Sigmoid colon (tissue), 7 donors: Measurements from ENCODE around the gene ZSWIM5. TPM values are rescaled to one million over a fixed set of nuclear protein-coding genes. Genes with fewer than 3 reads are reported as not detected.
"Not testable (repeated sequence)": the region's sequence is repeated elsewhere in the genome, so short reads cannot be mapped to it uniquely, and the experiment has no call there.

ENCODE experiments used
- DNase-seq: peaks from one replicate; pipeline ENCODE4 v3.0.0-alpha.2; 2019
- H3K27ac ChIP-seq, 4 donors: fragments of 200-600 bp; sonication (generic); one replicate each; pipeline ENCODE4 v1.5.1; 2016 to 2019; ENCODE audit warnings: mild to moderate bottlenecking in 1 of 4
- H3K27me3 ChIP-seq, 3 donors: fragments of 200-600 bp; sonication (generic); one replicate each; pipeline ENCODE4 v1.5.1; 2019; ENCODE audit warnings: mild to moderate bottlenecking in 1 of 3
- H3K36me3 ChIP-seq, 4 donors: fragments of 200-600 bp; sonication (generic); one replicate each; pipeline ENCODE4 v1.5.1; 2016 to 2019
- H3K4me1 ChIP-seq, 4 donors: fragments of 200-600 bp; sonication (generic); one replicate each; pipeline ENCODE4 v1.5.1; 2017 to 2019
- H3K4me3 ChIP-seq, 4 donors: fragments of 200-600 bp; sonication (generic); one replicate each; pipeline ENCODE4 v1.5.1; 2017 to 2019; ENCODE audit warnings: mild to moderate bottlenecking in 2 of 4, moderate library complexity in 1 of 4
- H3K9me3 ChIP-seq, 4 donors: fragments of 200-600 bp in 3 of 4; sonication (generic) in 3 of 4; one replicate each; pipeline versions ENCODE4 v1.5.1 to v1.6.1; 2013 to 2019
- CTCF ChIP-seq, 4 experiments: fragments of 450-650 bp in 3 of 4; fragments of 200-600 bp in 1 of 4; IDR thresholded peaks; one replicate each; pipeline ENCODE4 v1.5.1; 2016 to 2019; ENCODE audit warnings: antibody characterized with exemption in 4 of 4, mild to moderate bottlenecking in 3 of 4, moderate library complexity in 2 of 4
- EP300 ChIP-seq, 4 donors: sonication (generic); formaldehyde crosslinking; IDR thresholded peaks; one replicate each; pipeline ENCODE4 v1.6.1; 2017; ENCODE audit warnings: antibody characterized with exemption in 4 of 4
- POLR2A ChIP-seq, 2 donors: fragments of 450-650 bp; IDR thresholded peaks; one replicate each; pipeline ENCODE4 v1.6.1; 2016; ENCODE audit warnings: antibody characterized with exemption in 2 of 2, mild to moderate bottlenecking in 2 of 2, moderate library complexity in 2 of 2
- POLR2AphosphoS5 ChIP-seq, 4 donors: sonication (generic); formaldehyde crosslinking; IDR thresholded peaks; one replicate each; pipeline ENCODE4 v1.6.1; 2017; ENCODE audit warnings: antibody characterized with exemption in 4 of 4
- WGBS, 2 donors: extraction: QIAGEN DNeasy Blood & Tissue Kit; methylation state at CpG; one replicate each; pipeline ENCODE4 v1.1.7; 2013; 5-methylcytosine and 5-hydroxymethylcytosine counted together
- intact Hi-C: fragments of 100-400 bp; cut with DNase I; formaldehyde crosslinking; loops from one replicate; pipeline ENCODE4 v1.15.1; 2023
- polyA plus RNA-seq, 3 donors: library from polyadenylated mRNA; stranded (reverse); fragments of 200-250 nt; gene quantifications; one replicate each; pipeline ENCODE4 v1.2.3, GENCODE V29; 2013
- total RNA-seq, 4 donors: library from RNA; depleted of rRNA; stranded (reverse); fragments of >200 nt; gene quantifications; one replicate each; pipeline ENCODE4 v1.1.0, GENCODE V29; 2016
- donor health status: healthy with polysubstance abuse.
- donor health status: Bipolar disorder and iron deficiency.
- donor health status: healthy.

ZSWIM5 gene
- total and polyA plus RNA-seq, 7 donors, result 2.4 to 4.3 (median 3.2) TPM

GRCh38 chr1:45244660-45245059, 38.3 kb upstream of the ZSWIM5 start:
- TF ChIP-seq POLR2AphosphoS5 (IDR thresholded peaks at IDR 0.05), result no peak
- no peaks in the 10 kb centered on the region for H3K36me3 ChIP-seq
- no peak for DNase-seq
- H3K4me1 ChIP-seq, result no peaks in the 10 kb centered on the region
- H3K4me3 ChIP-seq, result no peak overlapping the region
- peaks cover 0 to 5% (median 2%) of the 10 kb centered on the region in 4 donors for H3K9me3 ChIP-seq
- no peaks in the 10 kb centered on the region for H3K27me3 ChIP-seq
- H3K27ac ChIP-seq, result no peak overlapping the region
- intact Hi-C loops, result no loop called here

- DNase-seq, result no peak
- H3K36me3 ChIP-seq, result no peaks in the 10 kb centered on the region
- 91 to 92% methylated on average over 3 of the region's 3 CpGs for WGBS, 2 donors
- TF ChIP-seq EP300 (IDR thresholded peaks at IDR 0.05) (no peak), CTCF (IDR thresholded peaks at IDR 0.05) (no peak), POLR2AphosphoS5 (IDR thresholded peaks at IDR 0.05) (no peak), POLR2A (IDR thresholded peaks at IDR 0.05) (no peak)
- intact Hi-C loops, result no loop called here
- no peak overlapping the region for H3K4me3 ChIP-seq
- H3K4me1 ChIP-seq, result no peaks in the 10 kb centered on the region
- peaks cover 0 to 5% (median 2%) of the 10 kb centered on the region in 4 donors for H3K9me3 ChIP-seq
- no peaks in the 10 kb centered on the region for H3K27me3 ChIP-seq
- H3K27ac ChIP-seq, result no peak overlapping the region
These were observed 37.3 kb upstream of the ZSWIM5 start for GRCh38 chr1:45243476-45244343.

- WGBS, 2 donors, result 44 to 75% methylated on average over 2 of the region's 2 CpGs
- Histone ChIP-seq H3K4me3 (no peak overlapping the region), H3K4me1 (no peaks in the 10 kb centered on the region), H3K9me3 (peaks cover 0 to 5% (median 2%) of the 10 kb centered on the region in 4 donors), H3K27ac (no peak overlapping the region), H3K27me3 (no peaks in the 10 kb centered on the region), H3K36me3 (no peaks in the 10 kb centered on the region)
- intact Hi-C loops, result no loop called here
- TF ChIP-seq EP300 (IDR thresholded peaks at IDR 0.05), result no peak
- no peak for TF ChIP-seq POLR2A (IDR thresholded peaks at IDR 0.05)
- no peak for TF ChIP-seq POLR2AphosphoS5 (IDR thresholded peaks at IDR 0.05)
- TF ChIP-seq CTCF (IDR thresholded peaks at IDR 0.05), result no peak
- DNase-seq, result no peak
These were observed 32.4 kb upstream of the ZSWIM5 start for GRCh38 chr1:45238846-45239245.

GRCh38 chr1:45236136-45236535, 29.7 kb upstream of the ZSWIM5 start:
- H3K4me1 ChIP-seq, result no peaks in the 10 kb centered on the region
- DNase-seq, result no peak
- intact Hi-C loops, result no loop called here
- no peaks in the 10 kb centered on the region for H3K27me3 ChIP-seq
- no peaks in the 10 kb centered on the region for H3K36me3 ChIP-seq
- no peaks in the 10 kb centered on the region for H3K9me3 ChIP-seq
- TF ChIP-seq POLR2AphosphoS5 (IDR thresholded peaks at IDR 0.05) (no peak), EP300 (IDR thresholded peaks at IDR 0.05) (no peak), POLR2A (IDR thresholded peaks at IDR 0.05) (no peak), CTCF (IDR thresholded peaks at IDR 0.05) (no peak)
- H3K27ac ChIP-seq, result no peak overlapping the region
- no peak overlapping the region for H3K4me3 ChIP-seq
- 97 to 100% methylated on average over 1 of the region's 1 CpG for whole genome bisulfite sequencing, 2 donors

GRCh38 chr1:45230537-45230936, 24.1 kb upstream of the ZSWIM5 start:
- Histone ChIP-seq H3K4me1 (no peaks in the 10 kb centered on the region), H3K4me3 (no peak overlapping the region), H3K36me3 (no peaks in the 10 kb centered on the region), H3K27me3 (no peaks in the 10 kb centered on the region), H3K27ac (no peak overlapping the region), H3K9me3 (no peaks in the 10 kb centered on the region)
- intact Hi-C loops, result no loop called here
- no peak for DNase-seq
- TF ChIP-seq EP300 (IDR thresholded peaks at IDR 0.05), result no peak
- WGBS, 2 donors, result 11 to 61% methylated on average over 1 of the region's 1 CpG

GRCh38 chr1:45225598-45225997, 19.2 kb upstream of the ZSWIM5 start:
- WGBS, 2 donors, result 86 to 88% methylated on average over 5 of the region's 5 CpGs

GRCh38 chr1:45223710-45224109, 17.3 kb upstream of the ZSWIM5 start:
- H3K9me3 ChIP-seq, H3K36me3 ChIP-seq, H3K27me3 ChIP-seq, H3K27ac ChIP-seq, DNase-seq, H3K4me1 ChIP-seq, intact Hi-C loops, H3K4me3 ChIP-seq: not testable (repeated sequence)
- 91 to 92% methylated on average over 8 of the region's 9 CpGs for WGBS, 2 donors

More at GRCh38 chr1:45225598-45225997, 19.2 kb upstream of the ZSWIM5 start:
- H3K36me3 ChIP-seq, result no peaks in the 10 kb centered on the region
- H3K4me3 ChIP-seq, result no peak overlapping the region
- H3K4me1 ChIP-seq, result no peaks in the 10 kb centered on the region
- no peak overlapping the region for H3K27ac ChIP-seq
- no peak for TF ChIP-seq POLR2A (IDR thresholded peaks at IDR 0.05)
- no peak for TF ChIP-seq CTCF (IDR thresholded peaks at IDR 0.05)
- TF ChIP-seq POLR2AphosphoS5 (IDR thresholded peaks at IDR 0.05), result no peak
- TF ChIP-seq EP300 (IDR thresholded peaks at IDR 0.05), result no peak
- DNase-seq, result no peak
- no peaks in the 10 kb centered on the region for H3K27me3 ChIP-seq
- no peaks in the 10 kb centered on the region for H3K9me3 ChIP-seq
- intact Hi-C loops, result no loop called here
